Cardiac septum (tissue), 1 donor: ENCODE data around the gene GNAI2. TPM values are rescaled to one million over a fixed set of nuclear protein-coding genes. Genes with fewer than 3 reads are reported as not detected.
"Not testable (repeated sequence)": the region's sequence is repeated elsewhere in the genome, so short reads cannot be mapped to it uniquely, and the experiment has no call there.

Experiments used
- DNase-seq: peaks from one replicate; pipeline ENCODE4 v3.0.0-alpha.2; 2020; ENCODE audit warnings: low spot score
- intact Hi-C: fragments of 100-400 bp; cut with DNase I; formaldehyde crosslinking; loops from one replicate; pipeline ENCODE4 v1.14.0; 2022
- total RNA-seq: library from RNA; stranded (reverse); fragmentation: NEBNext Ultra II Directional; extraction: Animal tissue kit (Norgen Biotek cat#: 25700); gene quantifications from one replicate; pipeline ENCODE4 v1.2.1, GENCODE V29; 2021
- donor health status: DM: no; HTN: no; CAD: no.

GNAI2 gene
- total RNA-seq, 1 donor from 2014 or later: 153 TPM

DNA sequence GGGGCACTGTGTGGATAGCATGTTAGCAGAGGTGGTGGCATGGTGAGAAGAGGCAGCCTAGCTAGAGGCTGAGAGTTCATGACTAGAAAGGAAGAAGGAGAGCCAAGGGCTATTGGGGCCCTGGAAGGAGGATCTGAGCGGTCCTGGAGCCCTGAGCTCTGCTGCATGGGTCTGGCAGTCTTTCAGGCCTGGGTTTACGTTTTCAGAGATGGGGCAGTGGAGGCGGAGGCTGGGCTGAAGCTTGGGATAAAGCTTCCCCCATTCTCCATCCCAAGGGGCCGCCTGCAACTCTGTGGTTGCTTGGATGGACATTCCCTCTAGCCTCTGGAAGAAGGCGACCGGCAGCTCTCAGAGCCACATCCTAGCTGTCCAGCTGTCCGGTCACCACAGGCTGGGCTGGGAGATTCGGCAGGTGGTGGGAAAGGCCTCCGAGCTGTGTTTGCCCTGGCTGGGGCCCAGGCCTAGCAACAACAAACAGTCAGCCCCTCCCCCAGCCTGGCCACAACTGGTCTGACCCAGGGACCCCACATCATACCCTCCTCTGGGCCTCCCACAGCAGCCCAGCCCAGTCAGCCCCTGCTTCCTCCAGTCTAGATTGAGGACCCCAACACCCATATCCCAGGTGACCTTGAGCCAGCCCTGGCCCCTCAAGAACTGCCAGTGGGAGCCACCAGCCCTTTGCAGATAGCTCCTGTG, 32.7 kb upstream of the GNAI2 start:
- no peak for DNase-seq
- intact Hi-C loops: no loop called here

DNA sequence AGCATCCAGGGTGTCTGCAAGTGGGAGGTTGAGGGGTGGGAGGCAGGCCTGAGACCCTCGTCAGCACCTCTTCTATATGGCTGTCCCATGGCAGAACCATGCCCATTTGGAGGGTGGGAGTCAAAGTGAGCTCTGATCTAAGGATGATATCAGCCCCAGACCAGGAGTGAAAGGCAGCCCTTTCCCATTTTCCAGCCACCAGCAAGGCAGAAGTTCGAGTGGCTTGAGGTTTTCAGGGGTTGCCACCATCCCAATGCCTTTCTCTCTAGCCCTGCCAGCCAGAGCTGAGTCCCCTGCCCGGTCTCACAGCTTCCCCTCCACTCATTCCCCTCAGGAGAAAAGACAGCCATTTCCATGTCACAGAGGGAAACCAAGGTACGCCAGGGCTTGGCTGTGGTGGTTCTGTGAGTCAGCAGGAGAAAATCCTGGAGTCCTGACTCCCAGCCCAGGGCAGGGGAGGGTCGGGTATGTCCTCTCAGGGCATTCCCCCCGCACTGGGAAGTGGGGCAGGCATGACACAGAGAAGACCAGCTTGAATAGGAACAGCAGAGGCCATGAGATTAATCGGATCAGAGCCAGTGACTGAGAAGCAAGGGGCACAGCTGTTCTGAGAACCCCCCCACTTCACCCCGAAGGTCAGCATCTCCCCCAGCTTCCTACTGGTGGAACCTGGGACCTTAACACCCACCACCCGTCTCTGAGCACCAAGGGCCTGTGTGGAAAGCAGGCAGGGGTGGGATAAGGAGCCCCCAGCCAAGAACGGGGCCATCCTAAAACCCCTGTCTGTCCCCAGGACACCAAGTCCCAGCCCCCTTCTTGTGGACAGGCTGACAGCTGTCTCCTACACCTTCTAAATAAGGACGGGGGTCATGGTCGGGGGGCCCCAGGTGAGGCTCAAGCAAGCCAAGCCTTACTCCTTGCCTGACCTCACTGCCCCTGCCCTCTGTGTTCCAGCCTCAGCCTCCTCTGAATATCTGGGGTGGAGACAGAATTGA, 31.9 kb upstream of the GNAI2 start:
- DNase-seq: no peak
- intact Hi-C loops: no loop called here

DNA sequence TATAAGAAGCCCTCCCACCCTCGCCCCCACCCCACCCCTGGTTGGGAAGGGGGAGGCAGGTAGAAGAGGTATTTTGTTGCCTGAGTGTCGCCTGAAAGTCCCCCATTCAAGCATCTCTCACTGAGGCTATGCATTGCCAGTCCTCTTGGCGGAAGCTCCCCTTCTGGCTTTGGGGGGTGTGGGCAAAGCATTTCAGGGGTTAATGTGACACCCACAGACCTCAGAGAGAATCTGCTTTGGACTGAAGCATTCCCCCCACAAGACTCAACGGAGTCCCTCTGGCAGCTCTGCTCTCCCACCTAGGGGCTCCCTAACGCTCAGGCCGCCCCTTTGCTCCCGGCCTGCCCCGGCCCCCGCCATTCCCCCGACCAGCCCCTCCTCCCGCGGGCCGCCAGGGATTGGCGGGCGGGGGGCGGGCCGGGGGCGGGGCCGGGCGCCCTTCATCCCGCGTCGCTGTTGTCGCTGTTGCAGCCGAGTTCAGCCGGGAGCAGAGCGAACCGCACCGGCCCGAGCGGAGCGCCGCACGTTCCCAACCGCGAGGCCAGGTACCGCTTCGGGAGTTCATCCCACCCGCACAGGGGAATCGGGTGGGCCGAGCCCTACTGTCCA, 31.1 kb upstream of the GNAI2 start, which contains the start of gene SLC38A3:
SLC38A3 (plus strand) TSS at position 468 of the 609 bp plus-strand sequence. CDS start 8,929 bp downstream, outside the sequence.
- no peak for DNase-seq
- intact Hi-C loops: no loop called here

DNA sequence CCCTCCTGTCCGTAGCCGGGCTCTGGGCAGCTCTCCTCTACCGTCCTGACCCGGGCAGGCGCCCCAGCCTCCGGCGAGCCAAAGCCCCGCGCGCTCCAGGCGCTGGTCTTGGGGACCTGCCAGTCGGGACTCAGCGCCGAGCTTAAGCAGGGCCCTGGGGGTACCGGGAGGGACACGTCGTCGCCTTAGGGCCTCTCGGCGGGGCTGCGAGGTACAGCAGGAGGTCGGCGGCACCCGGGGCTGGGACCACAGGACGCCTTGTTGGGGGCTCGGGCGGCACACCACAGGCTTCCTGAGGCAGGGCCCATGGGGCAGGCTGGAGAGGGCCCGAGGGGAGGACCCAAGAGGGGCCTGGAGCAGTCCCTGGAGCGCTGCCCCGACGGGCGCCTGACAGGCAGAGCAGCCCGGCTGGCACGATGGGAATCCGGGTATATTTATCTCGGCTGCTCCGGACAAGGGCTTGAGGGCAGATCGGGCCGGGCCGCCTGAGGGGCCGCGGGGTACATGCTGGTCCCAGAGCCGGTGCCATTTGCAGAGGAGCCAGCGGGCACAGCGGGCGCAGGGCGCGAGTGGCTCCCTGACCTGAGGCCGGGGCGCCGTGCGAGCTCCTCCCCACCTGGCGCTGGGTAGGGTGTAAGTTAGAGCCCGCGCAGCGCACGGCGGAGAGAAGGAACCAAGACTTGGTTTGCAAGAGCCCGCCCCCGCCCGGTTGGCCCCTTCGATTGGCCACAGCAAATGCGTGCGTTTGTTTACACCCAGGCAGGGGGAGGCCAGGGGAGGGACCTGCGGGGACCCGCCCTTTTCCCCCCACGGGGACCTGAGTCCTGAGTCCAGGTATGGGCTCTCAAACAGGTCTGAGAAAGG, 30.4 kb upstream of the GNAI2 start:
- DNase-seq: peak; percentile 80

DNA sequence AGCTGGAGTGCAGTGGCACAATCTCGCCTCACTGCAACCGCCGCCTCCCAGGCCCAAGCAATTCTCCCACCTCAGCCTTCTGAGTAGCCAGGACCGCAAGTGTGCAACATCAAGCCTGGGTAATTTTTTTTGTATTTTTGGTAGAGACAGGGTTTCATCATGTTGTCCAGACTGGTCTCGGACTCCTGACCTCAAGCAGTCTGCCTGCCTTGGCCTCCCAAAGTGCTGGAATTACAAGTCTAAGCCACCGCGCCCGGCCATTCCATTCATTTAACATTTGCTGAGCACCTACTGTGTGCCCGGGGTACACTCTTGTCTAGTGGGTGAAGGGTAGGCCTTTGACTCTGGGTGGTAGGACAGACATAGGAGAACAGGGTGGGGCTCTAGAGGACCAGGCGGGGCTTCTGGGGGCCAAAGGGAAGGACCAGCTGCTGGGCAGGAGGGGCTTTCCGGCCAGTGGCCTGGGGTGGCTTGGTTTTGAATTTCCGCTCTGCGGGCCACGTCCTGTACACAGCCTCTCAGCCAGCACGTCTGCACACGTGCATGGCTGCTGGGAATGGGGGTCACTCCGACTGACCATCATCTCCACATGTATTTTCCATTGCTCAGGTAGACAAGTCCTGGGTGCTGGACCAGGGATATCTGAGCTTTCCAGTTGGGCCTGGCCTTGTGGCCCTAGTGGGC, 28.5 kb upstream of the GNAI2 start:
- intact Hi-C loops: no loop called here
- DNase-seq: no peak

More for the DNA sequence above, 30.4 kb upstream of the GNAI2 start:
- intact Hi-C loops: no loop called here

DNA sequence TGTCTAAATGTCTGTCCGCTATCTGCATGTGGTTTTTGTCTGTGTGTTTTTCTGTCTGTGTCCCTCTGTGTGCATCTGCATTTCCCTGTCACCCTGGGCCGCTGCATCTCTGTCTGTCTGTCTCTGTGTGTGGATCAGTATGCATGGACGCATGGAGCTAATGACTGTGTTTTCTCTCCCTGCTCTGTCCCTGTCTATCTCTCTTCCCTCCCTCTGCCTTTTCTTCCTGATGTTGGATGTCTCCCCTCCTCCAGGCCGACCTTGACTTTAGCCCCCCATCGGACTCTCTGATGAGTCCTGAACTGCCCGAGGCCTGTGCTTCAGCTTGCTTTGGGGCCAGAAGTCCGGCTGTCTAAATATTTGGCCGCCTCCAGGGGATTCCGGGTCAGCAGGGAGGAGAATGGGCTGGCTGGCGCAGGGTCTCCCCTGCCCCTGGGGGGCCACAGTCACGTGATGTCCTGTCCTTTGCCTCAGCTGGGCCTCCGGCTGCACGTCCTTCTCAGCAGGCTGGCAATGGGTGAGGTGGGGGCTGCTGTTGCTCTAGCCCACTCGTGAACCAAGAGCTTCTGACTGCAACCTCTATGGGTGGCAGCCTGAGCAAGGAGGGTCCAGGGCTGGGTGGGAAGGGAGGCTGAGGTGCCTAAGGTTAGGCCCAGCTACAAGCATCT, 27.2 kb upstream of the GNAI2 start:
- intact Hi-C loops: no loop called here
- no peak for DNase-seq

DNA sequence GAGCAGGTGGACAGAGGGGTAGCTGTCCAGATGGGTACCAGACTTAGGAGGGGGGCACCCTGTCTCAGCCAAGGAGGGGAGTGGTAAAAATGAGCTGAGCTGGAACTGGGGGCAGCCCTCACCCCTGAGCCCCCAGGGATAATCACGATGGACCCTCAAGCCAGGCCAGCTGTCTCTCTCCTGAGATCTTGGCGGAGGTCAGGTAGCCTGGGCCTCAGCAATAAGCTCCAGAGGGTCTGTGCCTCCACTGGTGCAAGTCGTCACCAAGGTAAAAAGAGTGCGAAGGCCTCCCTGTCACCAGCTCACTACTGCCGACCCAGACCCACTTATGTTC, 25.9 kb upstream of the GNAI2 start:
- intact Hi-C loops: no loop called here
- DNase-seq: no peak

DNA sequence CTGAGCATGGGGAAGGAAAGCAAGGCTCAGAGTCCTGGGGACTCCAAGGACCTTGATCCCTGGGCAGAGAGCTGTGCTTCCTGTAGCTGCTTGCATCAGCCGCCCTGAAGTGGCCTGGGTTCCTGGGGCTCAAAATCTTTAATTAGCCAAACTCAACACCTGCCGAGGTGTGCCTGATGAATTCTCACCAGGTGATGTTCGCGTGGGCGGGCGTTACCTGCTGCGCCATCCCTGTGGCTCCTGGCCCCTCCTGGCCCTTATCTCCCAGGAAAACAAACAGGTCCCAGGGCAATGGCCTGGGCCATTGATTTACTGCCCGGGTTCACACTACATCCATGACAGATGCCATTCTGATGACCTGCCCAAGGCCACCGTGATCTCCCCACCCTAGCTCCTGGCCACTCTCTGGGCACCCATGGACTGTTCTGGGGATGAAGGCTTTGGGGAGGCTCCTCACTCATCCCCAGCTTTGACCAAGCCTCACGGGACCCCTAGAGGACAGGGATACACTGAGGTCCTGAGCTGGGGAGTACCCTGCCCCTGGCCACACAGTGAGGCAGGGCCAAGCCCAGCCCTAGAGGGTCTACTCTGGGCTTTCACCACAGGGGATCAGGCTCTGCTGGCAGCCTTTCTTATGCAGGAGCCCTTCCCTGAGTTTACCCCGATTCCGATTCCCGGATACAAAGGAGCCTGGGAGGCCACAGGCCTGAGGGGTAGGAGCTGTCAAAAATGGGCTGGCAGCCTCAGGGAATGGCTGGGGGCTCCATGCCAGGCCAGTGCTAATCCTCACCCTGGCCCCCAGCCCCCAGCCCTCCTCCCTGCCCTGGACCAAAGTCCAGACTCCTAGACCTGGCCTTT, 25.3 kb upstream of the GNAI2 start:
- DNase-seq: no peak
- intact Hi-C loops: no loop called here

DNA sequence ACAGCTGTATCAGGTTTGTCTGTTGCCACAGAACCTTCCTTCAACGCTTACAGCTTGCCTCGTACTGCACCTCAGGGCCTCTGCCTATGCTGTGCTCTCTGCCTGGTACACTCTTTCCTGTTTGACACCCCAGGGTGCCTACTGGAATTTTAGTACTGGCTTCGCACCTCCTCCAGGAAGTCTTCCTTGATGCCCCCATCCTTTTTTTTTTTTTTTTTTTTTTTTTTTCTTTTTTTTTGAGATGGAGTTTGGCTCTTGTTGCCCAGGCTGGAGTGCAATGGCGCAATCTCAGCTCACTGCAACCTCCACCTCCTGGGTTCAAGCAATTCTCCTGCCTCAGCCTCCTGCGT, 24.7 kb upstream of the GNAI2 start:
- intact Hi-C loops, DNase-seq: not testable (repeated sequence)

DNA sequence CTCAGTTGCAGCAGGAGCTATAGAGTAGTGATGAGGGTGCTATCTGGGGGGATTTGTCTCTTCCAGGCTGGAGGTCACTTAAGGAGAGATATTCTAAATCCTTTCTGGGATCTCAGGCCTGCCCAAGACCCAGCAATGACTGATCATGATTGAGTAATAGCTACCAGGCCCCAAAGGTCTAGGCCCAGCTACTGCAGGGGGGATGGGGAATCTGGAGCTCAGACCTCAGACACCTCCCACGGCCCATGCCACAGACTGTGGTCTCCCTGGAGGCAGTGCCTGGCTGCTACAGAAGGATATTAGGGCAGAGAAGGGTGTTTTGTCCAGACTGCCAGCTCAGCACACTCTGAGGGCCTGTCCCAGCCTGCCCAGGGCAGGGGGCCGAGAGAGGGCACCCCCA, 24.1 kb upstream of the GNAI2 start:
- DNase-seq: no peak

DNA sequence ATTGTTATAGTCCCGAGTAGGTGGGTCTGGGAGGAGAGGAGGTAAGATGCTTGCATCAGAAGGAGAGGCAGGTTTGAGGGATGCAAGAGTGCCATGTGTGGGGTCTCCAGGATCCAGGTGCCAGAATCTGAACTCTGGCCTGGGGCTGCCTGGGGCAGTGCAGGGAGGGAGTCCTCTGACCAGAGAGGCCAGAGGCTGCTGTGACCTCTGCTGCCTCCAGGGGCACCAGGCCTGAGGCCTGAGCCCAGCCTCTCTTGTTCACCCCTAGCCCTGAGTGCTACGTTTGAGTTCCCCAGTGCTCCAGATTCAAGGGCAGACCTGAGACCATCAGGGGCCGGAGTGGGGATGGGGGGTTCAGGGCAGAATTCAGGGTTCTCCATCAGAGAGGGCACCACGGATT, 23.5 kb upstream of the GNAI2 start:
- no peak for DNase-seq
- intact Hi-C loops: no loop called here

More for the DNA sequence above, 24.1 kb upstream of the GNAI2 start:
- intact Hi-C loops: no loop called here

DNA sequence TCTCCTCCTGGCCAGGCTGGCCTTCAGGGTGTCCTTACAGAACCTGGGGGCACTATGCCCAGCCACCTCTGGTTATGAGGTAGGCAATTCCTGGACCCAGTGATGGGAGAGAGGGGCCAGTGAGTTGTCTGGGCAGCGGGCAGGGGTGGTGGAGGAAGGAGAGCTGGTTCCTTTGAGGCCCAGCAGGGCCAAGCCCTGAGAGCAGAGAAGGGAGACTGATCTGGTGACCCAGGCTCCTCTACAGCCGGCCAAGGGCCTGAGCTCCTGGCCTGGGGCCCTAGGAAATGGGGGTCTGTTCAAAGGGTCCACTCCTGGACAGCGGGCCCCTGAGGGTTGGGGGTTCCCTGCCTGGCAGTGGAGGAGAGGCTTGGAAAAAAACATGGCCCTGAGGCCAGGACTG, 23.0 kb upstream of the GNAI2 start:
- no peak for DNase-seq
- intact Hi-C loops: no loop called here

DNA sequence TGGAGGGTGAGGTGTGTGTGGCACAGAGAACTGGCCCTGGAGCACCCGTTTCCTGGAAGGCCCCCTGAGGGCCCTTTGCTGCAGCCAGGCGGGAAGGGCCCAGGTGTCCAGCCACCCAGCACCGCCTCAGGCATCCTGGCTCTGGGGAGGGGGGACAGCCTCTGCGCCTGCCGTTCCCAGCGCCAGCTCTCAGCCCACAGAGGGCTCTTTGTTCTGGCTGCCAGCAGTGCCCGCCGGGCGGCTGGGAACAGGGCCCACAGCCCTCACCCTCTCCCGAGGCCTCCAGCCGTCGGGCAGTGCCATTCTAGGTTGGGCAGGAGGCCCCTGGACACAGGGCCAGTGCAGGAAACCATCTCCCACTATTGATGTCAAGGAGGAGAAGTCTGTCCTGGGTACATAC, 22.6 kb upstream of the GNAI2 start:
- DNase-seq: no peak
- intact Hi-C loops: no loop called here

DNA sequence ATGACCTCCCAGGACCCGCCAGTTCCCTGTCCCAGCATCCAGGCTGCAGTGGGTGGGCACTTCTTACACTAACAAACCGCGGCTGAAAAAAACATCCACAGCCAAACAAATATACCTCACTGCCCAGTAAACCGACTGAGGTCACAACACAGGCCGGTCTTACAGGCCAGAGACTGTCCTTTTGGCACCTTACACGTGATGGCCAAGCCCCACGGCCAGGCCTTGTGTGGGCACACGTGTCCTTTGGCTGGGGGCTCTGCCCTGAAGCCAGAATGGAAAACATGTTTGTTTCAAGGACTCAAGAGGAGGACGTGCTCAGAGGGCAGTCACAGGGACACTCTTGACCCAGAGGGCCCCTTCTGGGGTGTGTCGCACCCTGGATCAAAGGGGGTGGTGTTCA, 21.2 kb upstream of the GNAI2 start:
- DNase-seq: no peak
- intact Hi-C loops: no loop called here

DNA sequence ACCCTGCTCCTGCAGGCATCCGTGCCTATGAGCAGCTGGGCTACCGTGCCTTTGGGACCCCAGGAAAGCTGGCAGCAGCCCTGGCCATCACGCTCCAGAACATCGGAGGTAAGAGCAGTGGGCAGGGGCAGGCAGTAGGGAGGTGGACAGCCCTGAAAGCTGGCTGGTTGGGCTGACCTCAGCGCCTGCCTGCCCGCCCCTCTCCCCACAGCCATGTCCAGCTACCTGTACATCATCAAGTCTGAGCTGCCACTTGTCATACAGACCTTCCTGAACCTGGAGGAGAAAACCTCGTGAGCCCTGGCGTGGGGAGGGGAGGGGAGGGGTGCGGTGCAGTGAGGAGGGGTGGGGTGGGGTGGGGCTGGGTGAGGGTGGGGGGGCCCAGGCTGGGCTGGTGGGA, 20.5 kb upstream of the GNAI2 start:
- intact Hi-C loops: no loop called here
- DNase-seq: no peak

DNA sequence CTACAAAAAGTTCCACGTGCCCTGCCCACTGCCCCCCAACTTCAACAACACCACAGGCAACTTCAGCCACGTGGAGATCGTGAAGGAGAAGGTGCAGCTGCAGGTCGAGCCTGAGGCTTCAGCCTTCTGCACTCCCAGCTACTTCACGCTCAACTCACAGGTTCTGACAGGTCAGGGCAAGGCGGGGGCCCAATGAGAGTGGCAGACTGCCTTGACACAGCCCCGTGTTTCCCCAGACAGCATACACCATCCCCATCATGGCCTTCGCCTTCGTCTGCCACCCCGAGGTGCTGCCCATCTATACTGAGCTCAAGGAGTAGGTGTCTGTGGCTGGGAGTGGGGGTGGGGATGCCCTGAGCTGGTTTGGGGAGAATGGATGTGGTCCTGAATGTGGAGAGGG, 18.3 kb upstream of the GNAI2 start:
- intact Hi-C loops: no loop called here
- DNase-seq: no peak

DNA sequence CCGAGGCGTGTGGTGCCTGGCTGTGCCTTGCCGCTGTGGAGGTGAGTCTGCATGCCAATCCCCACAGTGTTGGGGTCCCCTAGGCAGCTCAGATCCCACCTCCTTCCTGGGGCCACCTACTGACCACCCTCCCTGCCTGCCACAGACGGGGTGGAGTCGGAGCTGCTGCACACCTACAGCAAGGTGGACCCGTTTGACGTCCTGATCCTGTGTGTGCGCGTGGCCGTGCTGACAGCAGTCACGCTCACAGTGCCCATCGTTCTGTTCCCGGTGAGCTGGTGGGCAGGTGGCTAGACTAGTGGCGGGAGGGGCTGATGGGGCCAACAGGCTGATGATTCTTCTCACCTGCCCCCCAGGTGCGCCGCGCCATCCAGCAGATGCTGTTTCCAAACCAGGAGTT, 17.6 kb upstream of the GNAI2 start:
- DNase-seq: no peak
- intact Hi-C loops: no loop called here

DNA sequence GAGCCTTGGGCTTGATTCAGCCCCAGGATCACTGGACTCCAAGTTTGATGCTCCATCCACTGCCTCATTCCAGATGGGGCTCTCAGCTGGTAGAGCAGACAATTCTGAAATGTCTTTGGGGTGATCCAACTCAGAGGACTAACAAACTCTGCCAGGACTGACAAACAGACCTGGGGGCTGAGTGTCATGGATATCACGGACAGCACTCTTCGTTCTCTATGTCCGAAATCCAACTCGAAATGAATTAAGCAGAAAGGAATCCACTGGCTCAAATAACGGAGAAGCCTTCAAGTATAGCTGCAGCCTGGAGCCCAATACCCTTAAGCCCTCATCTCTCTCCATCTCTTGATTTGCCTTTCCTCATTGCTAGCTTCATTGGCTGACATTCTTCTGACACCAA, 16.7 kb upstream of the GNAI2 start:
- intact Hi-C loops: no loop called here
- no peak for DNase-seq
